ENCODE results near the gene A3GALT2. TPM values are rescaled to one million over a fixed set of nuclear protein-coding genes. Genes with fewer than 3 reads are reported as not detected.

The A3GALT2 gene
- total RNA-seq, 1 donor from 2014 or later = 0.35 TPM

DNA sequence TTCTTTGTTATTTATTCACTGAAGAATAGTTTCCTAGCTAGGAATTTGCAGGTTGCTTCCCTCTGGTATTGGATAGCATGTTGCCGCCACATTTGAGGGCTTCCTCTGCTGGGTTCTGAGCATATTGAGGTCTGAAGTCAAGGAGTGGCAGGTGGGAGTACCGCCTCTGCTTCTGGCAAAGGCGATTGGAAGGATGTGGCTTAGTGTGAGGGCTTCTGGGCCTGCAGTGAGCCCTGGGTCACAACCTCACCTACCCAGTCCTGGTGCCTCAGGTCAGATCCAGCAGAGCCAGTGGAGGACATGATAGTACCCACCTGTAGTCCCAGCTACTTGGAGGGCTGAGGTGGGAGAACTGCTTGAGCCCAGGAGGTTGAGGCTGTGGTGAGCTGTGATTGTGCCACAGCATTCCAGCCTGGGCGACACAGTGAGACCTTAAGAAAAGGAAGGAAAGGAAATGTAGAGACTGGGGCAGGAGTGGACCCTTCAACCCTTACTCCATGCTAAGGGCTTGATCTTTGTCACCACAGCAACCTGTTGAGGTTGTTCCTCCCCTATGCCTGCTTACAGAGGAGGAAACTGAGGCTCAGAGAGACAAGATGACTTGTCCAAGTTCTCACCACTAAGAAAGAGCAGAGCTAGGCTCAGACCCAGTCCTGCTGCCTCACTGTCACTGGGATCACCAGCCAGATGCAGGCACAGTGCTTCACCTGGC is 22.8 kb downstream of the A3GALT2 start:
- H3K4me1 Mint-ChIP-seq (ENCODE audit: unreplicated experiment) = peaks cover 14% of the 10 kb centered on the region
- TF ChIP-seq, protein P1, sequence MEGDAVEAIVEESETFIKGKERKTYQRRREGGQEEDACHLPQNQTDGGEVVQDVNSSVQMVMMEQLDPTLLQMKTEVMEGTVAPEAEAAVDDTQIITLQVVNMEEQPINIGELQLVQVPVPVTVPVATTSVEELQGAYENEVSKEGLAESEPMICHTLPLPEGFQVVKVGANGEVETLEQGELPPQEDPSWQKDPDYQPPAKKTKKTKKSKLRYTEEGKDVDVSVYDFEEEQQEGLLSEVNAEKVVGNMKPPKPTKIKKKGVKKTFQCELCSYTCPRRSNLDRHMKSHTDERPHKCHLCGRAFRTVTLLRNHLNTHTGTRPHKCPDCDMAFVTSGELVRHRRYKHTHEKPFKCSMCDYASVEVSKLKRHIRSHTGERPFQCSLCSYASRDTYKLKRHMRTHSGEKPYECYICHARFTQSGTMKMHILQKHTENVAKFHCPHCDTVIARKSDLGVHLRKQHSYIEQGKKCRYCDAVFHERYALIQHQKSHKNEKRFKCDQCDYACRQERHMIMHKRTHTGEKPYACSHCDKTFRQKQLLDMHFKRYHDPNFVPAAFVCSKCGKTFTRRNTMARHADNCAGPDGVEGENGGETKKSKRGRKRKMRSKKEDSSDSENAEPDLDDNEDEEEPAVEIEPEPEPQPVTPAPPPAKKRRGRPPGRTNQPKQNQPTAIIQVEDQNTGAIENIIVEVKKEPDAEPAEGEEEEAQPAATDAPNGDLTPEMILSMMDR (IDR thresholded peaks at IDR 0.05) = no peak
- no peaks in the 10 kb centered on the region for H3K27me3 Mint-ChIP-seq (ENCODE audit: unreplicated experiment)
- H3K27ac Mint-ChIP-seq (ENCODE audit: unreplicated experiment) = no peak overlapping the region
- peaks cover 50% of the 10 kb centered on the region for H3K36me3 Mint-ChIP-seq (ENCODE audit: unreplicated experiment)
- H3K9me3 Mint-ChIP-seq (ENCODE audit: unreplicated experiment) = no peaks in the 10 kb centered on the region
- DNase-seq (ENCODE audit: extremely low spot score, unreplicated experiment) = no peak
- no peak overlapping the region for H3K4me3 Mint-ChIP-seq (ENCODE audit: unreplicated experiment)

DNA sequence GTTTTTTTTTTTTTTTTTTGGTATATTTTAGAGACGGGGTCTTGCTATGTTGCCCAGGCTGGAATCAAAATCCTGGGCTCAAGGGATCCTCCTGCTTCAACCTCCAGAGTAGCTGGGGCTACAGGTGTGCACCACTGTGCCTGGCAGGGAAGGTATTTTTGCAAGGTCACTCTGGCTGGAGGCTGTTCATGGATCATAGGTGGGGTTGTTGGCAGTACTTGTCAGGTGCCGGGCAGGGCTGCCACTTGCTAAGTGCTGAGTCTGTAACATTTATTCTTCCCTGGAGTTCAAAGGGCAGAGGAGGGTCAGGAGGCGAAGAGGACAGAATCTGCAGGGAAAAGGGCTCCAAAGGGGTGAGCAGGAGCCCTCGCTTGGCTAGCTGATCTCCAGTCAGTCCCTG is 24.1 kb downstream of the A3GALT2 start:
- no peaks in the 10 kb centered on the region for H3K27me3 Mint-ChIP-seq (ENCODE audit: unreplicated experiment)
- peaks cover 14% of the 10 kb centered on the region for H3K4me1 Mint-ChIP-seq (ENCODE audit: unreplicated experiment)
- no peak overlapping the region for H3K27ac Mint-ChIP-seq (ENCODE audit: unreplicated experiment)
- TF ChIP-seq, protein P1 (IDR thresholded peaks at IDR 0.05) = no peak
- H3K36me3 Mint-ChIP-seq (ENCODE audit: unreplicated experiment) = peaks cover 56% of the 10 kb centered on the region
- no peak overlapping the region for H3K4me3 Mint-ChIP-seq (ENCODE audit: unreplicated experiment)
- H3K9me3 Mint-ChIP-seq (ENCODE audit: unreplicated experiment) = no peaks in the 10 kb centered on the region
- DNase-seq (ENCODE audit: extremely low spot score, unreplicated experiment) = no peak

DNA sequence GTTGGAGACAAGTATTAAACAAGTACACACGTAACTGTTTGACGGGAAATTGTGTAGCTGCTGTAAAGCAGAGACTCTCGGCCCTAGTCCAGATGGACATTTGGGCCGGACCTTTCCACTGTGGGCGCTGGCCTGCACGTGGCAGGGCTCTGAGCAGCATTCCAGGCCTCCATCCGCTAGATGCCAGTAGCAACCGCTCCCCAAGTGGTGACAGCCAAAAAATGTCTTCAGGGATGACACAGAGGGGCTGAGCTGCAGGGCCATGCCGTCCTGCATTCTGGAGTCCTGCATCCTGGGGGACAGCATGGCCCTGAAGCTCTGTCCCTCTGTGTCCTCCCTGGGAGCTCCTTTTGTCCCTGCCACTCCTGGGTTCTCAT is 24.8 kb downstream of the A3GALT2 start:
- TF ChIP-seq, protein P1 (IDR thresholded peaks at IDR 0.05) = no peak
- Mint-ChIP-seq H3K9me3 (ENCODE audit: unreplicated experiment) (no peaks in the 10 kb centered on the region), H3K27ac (ENCODE audit: unreplicated experiment) (no peak overlapping the region)

DNA sequence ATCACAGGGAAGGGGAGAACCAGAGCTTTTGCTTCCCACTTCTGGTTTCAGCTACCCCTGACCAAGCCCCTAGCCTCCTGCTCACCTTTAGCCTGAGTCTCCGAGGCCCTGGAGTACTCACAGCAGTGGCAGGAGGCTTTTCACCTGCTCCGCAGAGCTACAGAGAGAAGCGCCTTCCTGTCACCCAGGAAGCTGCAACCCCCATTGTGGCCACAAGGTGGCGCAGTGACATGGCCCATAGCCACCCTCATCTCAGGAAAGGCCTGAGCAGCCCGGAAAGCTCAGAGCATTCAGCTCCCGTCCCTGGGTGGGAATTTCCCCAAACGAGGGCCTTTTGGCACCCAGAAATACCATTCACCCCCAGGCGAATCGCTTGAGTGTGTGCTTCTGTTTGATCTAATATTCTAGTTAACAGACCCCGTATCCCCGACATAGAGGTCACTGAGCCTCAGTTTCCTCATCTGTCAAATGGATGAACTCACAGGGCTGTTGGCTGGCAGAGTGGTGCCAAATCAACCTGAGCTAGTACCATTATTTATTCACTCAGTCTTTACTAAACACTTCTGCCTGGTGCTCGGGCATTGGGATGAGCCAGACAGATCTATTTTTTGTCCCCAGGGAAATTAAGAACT is 25.3 kb downstream of the A3GALT2 start:
- Mint-ChIP-seq H3K27me3 (ENCODE audit: unreplicated experiment) (no peaks in the 10 kb centered on the region), H3K4me3 (ENCODE audit: unreplicated experiment) (no peak overlapping the region), H3K36me3 (ENCODE audit: unreplicated experiment) (peaks cover 53% of the 10 kb centered on the region), H3K9me3 (ENCODE audit: unreplicated experiment) (no peaks in the 10 kb centered on the region), H3K4me1 (ENCODE audit: unreplicated experiment) (peaks cover 11% of the 10 kb centered on the region), H3K27ac (ENCODE audit: unreplicated experiment) (peak overlapping the region; percentile 38)
- TF ChIP-seq, protein P1 (IDR thresholded peaks at IDR 0.05) = peak; percentile 96
- peak; percentile 95 for DNase-seq (ENCODE audit: extremely low spot score, unreplicated experiment)

More for the DNA sequence above, 24.8 kb downstream of the A3GALT2 start:
- peaks cover 53% of the 10 kb centered on the region for H3K36me3 Mint-ChIP-seq (ENCODE audit: unreplicated experiment)
- H3K4me3 Mint-ChIP-seq (ENCODE audit: unreplicated experiment) = no peak overlapping the region
- H3K4me1 Mint-ChIP-seq (ENCODE audit: unreplicated experiment) = peaks cover 14% of the 10 kb centered on the region
- no peaks in the 10 kb centered on the region for H3K27me3 Mint-ChIP-seq (ENCODE audit: unreplicated experiment)
- no peak for DNase-seq (ENCODE audit: extremely low spot score, unreplicated experiment)

DNA sequence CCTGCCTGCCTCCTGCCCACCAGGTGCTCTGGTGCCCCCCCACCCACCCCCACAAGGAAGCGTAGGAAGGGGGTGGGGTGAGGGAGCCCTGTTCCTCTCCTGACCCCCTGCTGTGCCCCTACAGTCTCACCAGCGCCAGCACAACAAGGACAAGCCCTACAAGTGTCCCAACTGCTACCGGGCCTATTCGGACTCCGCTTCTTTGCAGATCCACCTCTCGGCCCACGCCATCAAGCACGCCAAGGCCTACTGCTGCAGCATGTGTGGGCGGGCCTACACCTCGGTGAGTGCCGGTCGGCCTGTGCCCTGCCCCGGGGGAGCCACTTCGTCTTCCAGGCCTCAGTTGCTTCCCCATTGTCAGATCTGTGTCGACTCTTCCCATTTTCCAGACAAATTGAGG is 25.9 kb downstream of the A3GALT2 start:
- Mint-ChIP-seq H3K27ac (ENCODE audit: unreplicated experiment) (no peak overlapping the region), H3K9me3 (ENCODE audit: unreplicated experiment) (no peaks in the 10 kb centered on the region), H3K4me3 (ENCODE audit: unreplicated experiment) (no peak overlapping the region), H3K27me3 (ENCODE audit: unreplicated experiment) (no peaks in the 10 kb centered on the region), H3K4me1 (ENCODE audit: unreplicated experiment) (peaks cover 5% of the 10 kb centered on the region), H3K36me3 (ENCODE audit: unreplicated experiment) (peaks cover 49% of the 10 kb centered on the region)
- DNase-seq (ENCODE audit: extremely low spot score, unreplicated experiment) = no peak
- TF ChIP-seq, protein P1 (IDR thresholded peaks at IDR 0.05) = no peak

Data from osteocyte (in vitro differentiated cells).